ENCODE data around the gene TC2N.
"Not testable (repeated sequence)": the region's sequence is repeated elsewhere in the genome, so short reads cannot be mapped to it uniquely, and the experiment has no call there.

Gene TC2N

DNA sequence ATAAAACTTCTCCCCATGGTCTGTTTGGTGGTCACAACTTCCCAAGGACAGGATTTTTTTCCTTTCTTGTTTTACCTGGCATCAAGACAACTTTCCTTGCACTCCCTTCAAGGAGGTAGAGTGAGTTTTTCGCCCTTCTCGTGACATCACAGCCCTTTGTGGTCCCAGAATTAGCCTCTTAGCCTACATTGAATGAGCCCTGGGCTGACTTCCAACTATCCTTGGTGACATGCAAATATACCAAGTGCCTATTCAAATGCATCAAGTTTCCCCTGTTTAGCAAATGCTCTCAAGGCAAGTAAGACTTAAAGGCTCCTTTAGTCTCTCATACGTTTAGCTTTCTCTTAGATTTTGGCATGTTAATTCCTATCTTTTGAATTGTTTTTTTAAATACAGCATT, 36.6 kb downstream of the TC2N start:
- DNase-seq, result no peak

- no peak for DNase-seq
These were observed 37.8 kb downstream of the TC2N start for GRCh38 chr14:91829511-91829910.

- no peak for DNase-seq
These were observed 39.6 kb downstream of the TC2N start for GRCh38 chr14:91827746-91828145.

GRCh38 chr14:91817566-91818325, 49.6 kb downstream of the TC2N start:
- DNase-seq, result no peak

- no peak for DNase-seq
These were observed 53.0 kb downstream of the TC2N start for GRCh38 chr14:91814317-91814716.

GRCh38 chr14:91810699-91811098, 56.6 kb downstream of the TC2N start:
- DNase-seq, result no peak

DNA sequence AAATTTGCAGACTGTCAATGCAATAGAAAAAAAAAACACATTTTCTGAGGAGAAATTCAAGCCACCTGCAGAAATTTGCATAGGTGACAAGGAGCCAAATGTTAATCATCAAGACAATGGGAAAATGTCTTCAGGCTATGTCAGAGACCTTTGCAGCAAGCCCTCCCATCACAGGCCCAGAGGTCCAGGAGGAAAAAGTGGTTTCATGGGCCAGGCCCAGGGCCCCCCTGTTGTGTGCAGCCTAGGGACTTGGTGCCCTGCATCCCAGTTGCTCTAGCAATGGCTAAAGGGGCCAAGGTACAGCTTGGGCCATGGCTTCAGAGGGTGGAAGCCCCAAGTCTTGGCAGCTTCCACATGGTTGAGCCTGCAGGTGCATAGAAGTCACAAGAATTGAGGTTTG, 60.6 kb downstream of the TC2N start:
- DNase-seq, result no peak

- DNase-seq, result not testable (repeated sequence)
These were observed 61.2 kb downstream of the TC2N start for GRCh38 chr14:91806094-91806493.

DNA sequence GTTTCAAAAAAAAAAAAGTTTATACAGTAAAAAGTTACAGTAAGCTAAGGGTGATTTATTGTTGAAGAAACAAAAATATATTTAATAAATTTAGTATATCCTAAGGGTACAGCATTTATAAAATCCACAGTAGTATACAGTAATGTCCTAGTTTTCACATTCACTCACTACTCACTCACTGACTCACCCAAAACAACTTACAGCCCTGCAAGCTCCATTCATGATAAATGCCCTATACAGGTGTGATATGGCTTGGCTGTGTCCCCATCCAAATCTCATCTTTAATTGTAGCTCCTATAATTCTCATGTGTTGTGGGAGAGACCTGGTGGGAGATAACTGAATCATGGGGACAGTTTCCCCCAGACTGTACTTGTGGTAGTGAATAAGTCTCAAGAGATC, 61.7 kb downstream of the TC2N start:
- no peak for DNase-seq

GRCh38 chr14:91801358-91801757, 66.0 kb downstream of the TC2N start:
- DNase-seq, result no peak

DNA sequence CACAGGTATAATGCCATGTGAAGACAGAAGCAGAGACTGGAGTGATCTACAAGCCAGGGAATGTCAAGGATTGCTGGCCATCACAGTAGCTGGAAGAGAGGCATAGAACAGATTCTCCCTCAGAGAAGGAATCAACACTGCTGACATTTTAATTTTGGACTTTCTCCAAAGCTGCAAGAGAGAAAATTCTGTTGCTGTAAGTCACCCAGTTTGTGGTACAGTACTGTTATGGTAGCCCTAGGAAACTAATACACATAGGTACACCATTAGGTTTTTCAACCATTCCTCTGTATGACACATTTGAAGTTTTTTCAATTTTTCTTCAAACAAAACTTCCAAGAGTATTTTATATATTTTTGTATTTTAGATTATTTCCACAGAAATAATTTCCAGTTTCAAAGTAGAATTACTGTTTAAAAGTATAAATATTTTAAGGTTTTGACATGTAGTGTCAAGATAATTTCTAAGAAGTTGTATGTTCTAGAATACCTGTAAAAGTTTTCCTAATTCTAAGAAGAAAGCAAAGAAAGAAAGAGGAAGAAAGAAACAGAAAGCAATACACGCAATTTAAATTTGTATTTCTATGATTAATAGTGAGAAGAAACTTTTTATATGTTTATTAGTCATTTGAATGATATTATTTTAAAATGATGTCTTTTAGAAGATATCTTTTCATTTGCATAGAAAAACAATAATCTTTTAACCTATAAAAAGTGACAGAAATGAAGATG, 70.6 kb downstream of the TC2N start:
- no peak for DNase-seq

GRCh38 chr14:91793704-91794103, 73.6 kb downstream of the TC2N start:
- no peak for DNase-seq

DNA sequence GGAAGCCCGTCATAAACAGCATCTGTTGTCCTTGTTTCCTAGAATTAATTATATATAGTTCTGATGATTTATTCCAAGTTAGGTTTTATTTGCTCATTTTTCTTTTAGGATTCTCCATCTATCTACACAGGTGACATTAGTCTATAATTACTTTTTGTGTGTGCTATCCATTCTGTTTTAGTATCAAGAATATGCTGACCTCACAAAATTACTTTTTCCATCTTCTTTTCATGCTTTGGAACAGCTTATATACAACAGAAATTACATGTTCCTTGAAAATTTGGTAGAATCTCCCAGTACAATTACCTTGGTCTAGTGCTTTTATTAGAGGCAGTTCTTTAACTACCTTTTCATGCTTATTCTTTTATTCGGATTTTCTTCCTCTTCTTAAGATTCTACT, 81.1 kb downstream of the TC2N start:
- no peak for DNase-seq

DNA sequence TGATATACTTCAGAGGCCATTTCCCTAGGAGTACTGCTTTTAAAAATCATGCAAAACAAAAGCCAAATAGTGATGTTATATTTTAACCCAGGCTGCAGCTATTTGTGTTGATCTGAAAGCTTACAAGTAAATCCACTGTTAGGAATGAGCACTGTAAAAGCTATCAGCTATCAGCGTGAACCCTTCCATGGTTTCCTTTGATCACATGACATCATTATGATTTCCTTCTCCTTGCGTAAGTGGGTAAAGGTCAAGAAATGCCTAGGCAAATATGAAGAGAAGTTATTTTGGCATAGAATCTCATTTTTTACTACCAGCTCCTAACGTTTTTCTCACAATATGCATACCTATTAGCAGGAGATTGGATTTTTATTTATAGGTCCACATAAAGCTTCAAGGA, 86.9 kb downstream of the TC2N start:
- DNase-seq, result no peak

- DNase-seq, result no peak
These were observed 89.1 kb downstream of the TC2N start for GRCh38 chr14:91778217-91778616.

DNA sequence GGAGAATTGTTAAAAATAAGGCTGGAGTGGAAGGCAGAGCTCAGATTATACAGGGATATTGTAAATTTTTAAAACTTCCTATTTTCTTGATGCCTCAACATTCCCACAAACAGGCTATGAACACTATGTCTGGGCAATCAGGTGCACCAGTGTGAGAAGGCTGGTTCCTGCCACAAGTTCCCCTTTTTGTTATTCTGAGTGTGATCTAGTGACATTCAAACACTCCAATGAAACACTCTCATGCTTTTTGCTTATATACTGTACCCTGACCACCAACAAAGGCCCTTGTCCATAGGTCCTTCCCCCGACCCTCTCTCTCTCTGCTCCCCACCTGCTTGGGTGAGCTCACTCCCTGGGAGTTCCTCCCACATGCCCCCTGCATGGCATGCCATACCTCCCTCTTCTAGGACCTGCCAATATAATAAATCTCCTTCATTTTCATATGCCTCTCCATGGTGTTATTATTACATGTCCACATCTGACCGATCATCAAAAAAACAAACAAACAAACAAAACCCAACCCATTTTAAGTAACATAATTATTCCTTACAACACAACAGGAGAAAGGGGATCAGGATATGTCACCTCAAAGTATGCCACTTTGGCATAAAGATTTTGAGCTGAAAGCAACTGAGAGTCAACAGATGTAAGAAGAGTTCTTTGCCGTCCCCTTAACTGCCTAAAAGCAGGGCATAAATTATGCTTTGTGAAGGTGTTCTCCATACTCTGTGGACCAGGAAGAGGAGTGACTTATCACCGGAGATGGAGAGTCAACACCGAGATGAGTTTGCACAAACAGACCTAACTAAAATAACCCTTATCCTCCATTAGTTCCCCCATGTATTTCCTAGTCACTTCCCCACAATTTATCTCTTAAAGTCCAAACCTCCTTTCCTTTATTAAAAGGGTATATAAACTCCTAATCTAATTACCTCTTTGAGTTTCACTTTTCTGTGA, 92.9 kb downstream of the TC2N start:
- peak; percentile 25 to 41 for DNase-seq

DNA sequence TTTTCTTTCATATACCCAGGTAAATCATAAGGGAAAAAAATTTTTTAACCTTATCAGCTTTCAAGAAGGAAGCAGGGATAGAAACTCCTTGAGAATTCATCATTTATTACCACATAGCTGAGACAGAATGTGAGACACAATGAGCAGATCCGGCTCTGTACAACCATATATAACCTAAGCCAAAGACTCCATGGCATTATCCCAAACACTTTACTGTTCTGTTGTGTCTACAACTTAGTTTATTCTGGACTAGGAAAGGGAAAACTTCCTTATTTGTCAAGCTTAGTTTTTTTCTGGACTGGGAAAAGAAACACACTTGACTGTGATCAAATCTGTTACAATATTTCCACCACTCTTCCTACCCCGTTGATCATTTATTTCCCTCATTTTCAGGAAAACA, 97.2 kb downstream of the TC2N start:
- no peak for DNase-seq

- no peak for DNase-seq
These were observed 111.6 kb downstream of the TC2N start for GRCh38 chr14:91755570-91756295.

DNA sequence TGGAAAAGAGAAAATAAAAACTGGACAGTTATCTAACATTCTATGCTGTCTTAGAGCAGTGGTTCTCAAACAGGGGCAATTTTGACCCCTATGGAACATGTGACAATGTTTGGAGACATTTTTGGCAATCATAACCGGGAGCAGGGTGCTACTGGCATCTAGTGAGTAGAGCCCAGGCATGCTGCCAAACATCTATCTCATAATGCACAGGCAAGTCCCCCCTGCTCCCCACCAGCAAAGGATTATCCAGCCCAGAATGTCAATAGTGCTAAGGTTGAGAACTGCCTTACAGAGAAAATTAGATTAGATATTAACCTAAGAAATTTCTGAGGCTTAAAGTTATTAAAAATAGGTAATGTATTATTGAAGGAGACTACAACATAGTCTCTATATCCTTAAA, 112.5 kb downstream of the TC2N start:
- DNase-seq, result no peak

- no peak for DNase-seq
These were observed 113.2 kb downstream of the TC2N start for GRCh38 chr14:91754185-91754584.

- no peak for DNase-seq
These were observed 113.7 kb downstream of the TC2N start for GRCh38 chr14:91753501-91754128.

DNA sequence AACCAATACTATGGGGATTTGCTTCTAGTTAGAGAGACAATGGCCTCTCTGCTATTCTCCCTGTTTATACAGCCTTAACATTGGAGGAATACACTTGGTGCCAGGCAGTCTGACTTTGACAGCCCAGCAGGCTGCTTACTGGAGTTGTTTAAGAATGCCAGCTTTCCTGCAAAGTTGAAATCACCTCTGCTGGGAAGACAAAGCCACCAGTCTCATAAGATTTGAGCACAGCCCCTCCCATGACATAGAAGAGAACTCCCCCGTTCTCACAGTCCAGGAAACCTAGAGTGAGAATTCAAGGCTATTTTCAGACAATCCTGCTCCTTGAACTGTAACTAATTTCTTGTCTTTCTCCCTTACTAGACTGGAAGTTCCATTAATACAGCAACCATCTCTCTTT, 114.4 kb downstream of the TC2N start:
- no peak for DNase-seq

All from Kasumi-1 (cell line).